GM21447 (cell line): ENCODE results near the gene SCN3A.

Experiments used
- ATAC-seq: cut with Tn5 transposase; IDR thresholded peaks from one replicate; pipeline ENCODE4 v1.9.1; 2021; ENCODE audit not compliant: unreplicated experiment

SCN3A gene

GRCh38 chr2:165203689-165204559 is at the start of gene SCN3A:
Gene SCN3A (minus strand): TSS chr2:165204050. CDS start chr2:165176394, 27,656 bp downstream.
- peak; percentile 81 for ATAC-seq

- ATAC-seq: no peak
Observed at GRCh38 chr2:165253178-165253577, 49.3 kb upstream of the SCN3A start.

- ATAC-seq: no peak
Observed at GRCh38 chr2:165251366-165251765, 47.5 kb upstream of the SCN3A start.

- no peak for ATAC-seq
Observed at GRCh38 chr2:165248238-165248637, 44.4 kb upstream of the SCN3A start.

- no peak for ATAC-seq
Observed at GRCh38 chr2:165245081-165245793, 41.4 kb upstream of the SCN3A start.

- no peak for ATAC-seq
Observed at GRCh38 chr2:165240916-165241315, 37.1 kb upstream of the SCN3A start.

GRCh38 chr2:165239856-165240515 is 36.1 kb upstream of the SCN3A start:
- no peak for ATAC-seq

GRCh38 chr2:165239230-165239629 is 35.4 kb upstream of the SCN3A start, which contains the start of gene SCN2A:
Gene SCN2A (plus strand): TSS chr2:165239414. CDS start chr2:165295824, 56,410 bp downstream.
- ATAC-seq: no peak

- ATAC-seq: no peak
Observed at GRCh38 chr2:165238295-165238694, 34.4 kb upstream of the SCN3A start.

- no peak for ATAC-seq
Observed at GRCh38 chr2:165237056-165237455, 33.2 kb upstream of the SCN3A start.

- ATAC-seq: no peak
Observed at GRCh38 chr2:165227571-165227970, 23.7 kb upstream of the SCN3A start.

GRCh38 chr2:165224941-165225340 is 21.1 kb upstream of the SCN3A start:
- ATAC-seq: no peak

GRCh38 chr2:165219481-165219880 is 15.6 kb upstream of the SCN3A start:
- no peak for ATAC-seq

- ATAC-seq: no peak
Observed at GRCh38 chr2:165214093-165214492, 10.2 kb upstream of the SCN3A start.

- no peak for ATAC-seq
Observed at GRCh38 chr2:165208094-165208493, 4.2 kb upstream of the SCN3A start.

- no peak for ATAC-seq
Observed at GRCh38 chr2:165205865-165206264, 2.0 kb upstream of the SCN3A start.

GRCh38 chr2:165202239-165202638 is 1.6 kb downstream of the SCN3A start:
- no peak for ATAC-seq

- no peak for ATAC-seq
Observed at GRCh38 chr2:165198181-165198580, 5.7 kb downstream of the SCN3A start.

GRCh38 chr2:165197346-165197745 is 6.5 kb downstream of the SCN3A start:
- no peak for ATAC-seq

GRCh38 chr2:165196411-165196810 is 7.4 kb downstream of the SCN3A start:
- ATAC-seq: no peak

- peak; percentile 95 for ATAC-seq
Observed at GRCh38 chr2:165193178-165193777, 10.6 kb downstream of the SCN3A start.
